ENCODE results near the gene SCFD2. TPM values are rescaled to one million over a fixed set of nuclear protein-coding genes. Genes with fewer than 3 reads are reported as not detected.
"Not testable (repeated sequence)": the region's sequence is repeated elsewhere in the genome, so short reads cannot be mapped to it uniquely, and the experiment has no call there.

Gene SCFD2
- total RNA-seq, 2 donors from 2014 or later, result 17.5 to 18.6 TPM

GRCh38 chr4:53075162-53075785, 290.6 kb downstream of the SCFD2 start:
- DNase-seq (ENCODE audit: low spot score), result no peak
- intact Hi-C loops (cut with DNase I), result no loop called here

GRCh38 chr4:53068755-53069330, 297.0 kb downstream of the SCFD2 start:
- intact Hi-C loops (cut with DNase I), result no loop called here
- no peak for DNase-seq (ENCODE audit: low spot score)

- intact Hi-C loops (cut with DNase I), result no loop called here
Observed at GRCh38 chr4:53067125-53067802, 298.6 kb downstream of the SCFD2 start.

GRCh38 chr4:53066155-53066554, 299.7 kb downstream of the SCFD2 start:
- DNase-seq (ENCODE audit: low spot score), result no peak
- intact Hi-C loops (cut with DNase I), result no loop called here

More at GRCh38 chr4:53067125-53067802, 298.6 kb downstream of the SCFD2 start:
- no peak for DNase-seq (ENCODE audit: low spot score)

GRCh38 chr4:53064609-53065008, 301.3 kb downstream of the SCFD2 start:
- intact Hi-C loops (cut with DNase I), result no loop called here
- DNase-seq (ENCODE audit: low spot score), result no peak

GRCh38 chr4:53061091-53061850, 304.6 kb downstream of the SCFD2 start:
- intact Hi-C loops (cut with DNase I), result no loop called here
- DNase-seq (ENCODE audit: low spot score), result no peak

- DNase-seq (ENCODE audit: low spot score), result no peak
- intact Hi-C loops (cut with DNase I), result no loop called here
Observed at GRCh38 chr4:53060278-53060677, 305.6 kb downstream of the SCFD2 start.

GRCh38 chr4:53059871-53060270, 306.0 kb downstream of the SCFD2 start:
- no peak for DNase-seq (ENCODE audit: low spot score)
- intact Hi-C loops (cut with DNase I), result no loop called here

- intact Hi-C loops (cut with DNase I), result no loop called here
- no peak for DNase-seq (ENCODE audit: low spot score)
Observed at GRCh38 chr4:53059256-53059655, 306.6 kb downstream of the SCFD2 start.

GRCh38 chr4:53057679-53058078, 308.2 kb downstream of the SCFD2 start:
- DNase-seq (ENCODE audit: low spot score), result no peak
- intact Hi-C loops (cut with DNase I), result no loop called here

- intact Hi-C loops (cut with DNase I), result not testable (repeated sequence)
Observed at GRCh38 chr4:53057108-53057507, 308.8 kb downstream of the SCFD2 start.

GRCh38 chr4:53055716-53056403, 310.0 kb downstream of the SCFD2 start:
- intact Hi-C loops (cut with DNase I), result no loop called here
- DNase-seq (ENCODE audit: low spot score), result no peak

More at GRCh38 chr4:53057108-53057507, 308.8 kb downstream of the SCFD2 start:
- DNase-seq (ENCODE audit: low spot score), result not testable (repeated sequence)

GRCh38 chr4:53055274-53055673, 310.6 kb downstream of the SCFD2 start:
- no peak for DNase-seq (ENCODE audit: low spot score)
- intact Hi-C loops (cut with DNase I), result no loop called here

- intact Hi-C loops (cut with DNase I), result no loop called here
- no peak for DNase-seq (ENCODE audit: low spot score)
Observed at GRCh38 chr4:53050361-53050774, 315.5 kb downstream of the SCFD2 start.

GRCh38 chr4:53049528-53049927, 316.3 kb downstream of the SCFD2 start:
- no peak for DNase-seq (ENCODE audit: low spot score)
- intact Hi-C loops (cut with DNase I), result no loop called here

- intact Hi-C loops (cut with DNase I), result no loop called here
- no peak for DNase-seq (ENCODE audit: low spot score)
Observed at GRCh38 chr4:53044651-53044960, 321.3 kb downstream of the SCFD2 start.

GRCh38 chr4:53043891-53044650, 321.8 kb downstream of the SCFD2 start:
- intact Hi-C loops (cut with DNase I), result no loop called here
- DNase-seq (ENCODE audit: low spot score), result no peak

GRCh38 chr4:53043055-53043454, 322.8 kb downstream of the SCFD2 start:
- no peak for DNase-seq (ENCODE audit: low spot score)
- intact Hi-C loops (cut with DNase I), result no loop called here

- intact Hi-C loops (cut with DNase I), result no loop called here
- no peak for DNase-seq (ENCODE audit: low spot score)
Observed at GRCh38 chr4:53040851-53041250, 325.0 kb downstream of the SCFD2 start.

All from posterior vena cava (tissue), 2 donors.